ENCODE data around the gene SPTBN1. TPM values are rescaled to one million over a fixed set of nuclear protein-coding genes. Genes with fewer than 3 reads are reported as not detected.

Gene SPTBN1
- total and polyA plus RNA-seq, 9 of the 15 experiments (the other 6 are each of a cell fraction or from before 2014, with no cell fraction given) = 8.9 to 66.8 (median 31.4) TPM

- Histone ChIP-seq H3K27ac (ENCODE audit: extremely low read depth, low read depth, low read length) (no peak overlapping the region), H3K27me3 (ENCODE audit: control insufficient read depth in 2 of 2, insufficient read depth in 2 of 2, low read length in 2 of 2) (no peaks in the 10 kb centered on the region), H3K9me1 (ENCODE audit: control insufficient read depth, insufficient read depth, low read length) (peaks cover under 1% of the 10 kb centered on the region), H3K4me3 (no peak overlapping the region), H3K4me1 (replicated peaks in 1 of 2; ENCODE audit: control insufficient read depth in 2 of 2, insufficient read depth in 2 of 2, low read length in 2 of 2) (peaks cover 0 to 41% of the 10 kb centered on the region in 2 experiments; a peak in 4 of 5 replicates), H4K20me1 (replicated peaks; ENCODE audit: control insufficient read depth, insufficient read depth, low read length) (0 out of 2 replicates have a peak, but pooled peaks cover 2% of the 10 kb centered on the region), H3K9me3 (replicated peaks; ENCODE audit: control insufficient read depth, insufficient read depth, low read depth, low read length) (no peaks in the 10 kb centered on the region), H3K4me2 (ENCODE audit: insufficient read depth, low read length) (no peak overlapping the region), H2AFZ (ENCODE audit: low read depth, low read length) (no peak overlapping the region), H3K36me3 (ENCODE audit: control insufficient read depth, insufficient read depth, low read length) (peaks cover 8% of the 10 kb centered on the region; the same call in 1 of the 3 replicates), H3K79me2 (ENCODE audit: control insufficient read depth, insufficient read depth, low read length) (peaks cover 82% of the 10 kb centered on the region), H3K9ac (ENCODE audit: insufficient read depth in 1 of 2, low read depth in 2 of 2, low read length in 2 of 2) (no peak overlapping the region)
- 76% methylated on average over 6 of the region's 6 CpGs for WGBS (ENCODE audit: insufficient coverage, low coverage, missing lambda C conversion rate)
- no peak for FAIRE-seq
- no peak for ATAC-seq
- no peak for DNase-seq (ENCODE audit: extremely low read depth in 1 of 4, low spot score in 3 of 4)
- intact Hi-C loops (cut with micrococcal nuclease) (no loop called here), in situ Hi-C loops (cut with MboI) (no loop called here)
- CTCF ChIA-PET (ENCODE audit: low intra/inter-chr PET ratio) = no interaction called here
- POLR2A ChIA-PET = interaction anchor here (0.6 to 1.9 kb wide), 4 partner anchors 15 to 26 kb away, joined by 3 to 4 read pairs (median 4); no protein-coding TSS in a partner anchor
- no peak for TF ChIP-seq HCFC1 (IDR thresholded peaks at IDR 0.05; ENCODE audit: low read depth, low read length)
- TF ChIP-seq, protein P1, sequence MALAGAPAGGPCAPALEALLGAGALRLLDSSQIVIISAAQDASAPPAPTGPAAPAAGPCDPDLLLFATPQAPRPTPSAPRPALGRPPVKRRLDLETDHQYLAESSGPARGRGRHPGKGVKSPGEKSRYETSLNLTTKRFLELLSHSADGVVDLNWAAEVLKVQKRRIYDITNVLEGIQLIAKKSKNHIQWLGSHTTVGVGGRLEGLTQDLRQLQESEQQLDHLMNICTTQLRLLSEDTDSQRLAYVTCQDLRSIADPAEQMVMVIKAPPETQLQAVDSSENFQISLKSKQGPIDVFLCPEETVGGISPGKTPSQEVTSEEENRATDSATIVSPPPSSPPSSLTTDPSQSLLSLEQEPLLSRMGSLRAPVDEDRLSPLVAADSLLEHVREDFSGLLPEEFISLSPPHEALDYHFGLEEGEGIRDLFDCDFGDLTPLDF (CRISPR knock-in tag; IDR thresholded peaks at IDR 0.05) = no peak
- TF ChIP-seq SREBF2 (CRISPR knock-in tag; IDR thresholded peaks at IDR 0.05) = no peak
- TF ChIP-seq DIDO1 (tag; IDR thresholded peaks at IDR 0.05; ENCODE audit: low read depth) = no peak
- TF ChIP-seq PHB2 (IDR thresholded peaks at IDR 0.05; ENCODE audit: low read depth) = no peak
- no peak for TF ChIP-seq TGIF2 (CRISPR knock-in tag; IDR thresholded peaks at IDR 0.05)
- no peak for TF ChIP-seq NR3C1 (CRISPR knock-in tag; IDR thresholded peaks at IDR 0.05)
- no peak for TF ChIP-seq JUN (IDR thresholded peaks at IDR 0.05; ENCODE audit: borderline replicate concordance, low read depth, low read length)
- no peak for TF ChIP-seq JUN (CRISPR knock-in tag; IDR thresholded peaks at IDR 0.05; ENCODE audit: borderline replicate concordance)
- no TSS peak for BruUV-seq (replicated peaks)
Observed at GRCh38 chr2:54579682-54580620, 123.8 kb downstream of the SPTBN1 start.

All from K562 (cell line).